ENCODE data around the gene NKD1.

DNA sequence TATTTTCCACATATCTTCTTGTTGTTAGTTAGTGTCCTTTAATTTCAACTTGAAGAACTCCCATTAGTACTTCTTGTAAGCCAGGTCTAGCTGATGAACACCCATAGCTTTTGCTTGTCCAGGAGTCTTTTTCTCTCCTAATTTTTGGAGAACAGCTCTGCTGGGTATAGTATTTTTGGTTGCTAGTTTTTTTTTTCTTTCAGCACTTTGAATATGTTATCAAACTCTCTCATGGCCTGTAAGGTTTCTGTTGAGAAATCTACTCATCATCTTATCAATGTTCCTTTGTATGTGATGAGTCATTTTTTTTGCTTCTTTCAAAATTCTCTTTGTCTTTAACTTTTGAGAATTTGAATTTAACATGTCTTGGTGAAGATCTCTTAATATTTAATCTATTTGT is 31.8 kb upstream of the NKD1 start:
- TF ChIP-seq, protein P1, sequence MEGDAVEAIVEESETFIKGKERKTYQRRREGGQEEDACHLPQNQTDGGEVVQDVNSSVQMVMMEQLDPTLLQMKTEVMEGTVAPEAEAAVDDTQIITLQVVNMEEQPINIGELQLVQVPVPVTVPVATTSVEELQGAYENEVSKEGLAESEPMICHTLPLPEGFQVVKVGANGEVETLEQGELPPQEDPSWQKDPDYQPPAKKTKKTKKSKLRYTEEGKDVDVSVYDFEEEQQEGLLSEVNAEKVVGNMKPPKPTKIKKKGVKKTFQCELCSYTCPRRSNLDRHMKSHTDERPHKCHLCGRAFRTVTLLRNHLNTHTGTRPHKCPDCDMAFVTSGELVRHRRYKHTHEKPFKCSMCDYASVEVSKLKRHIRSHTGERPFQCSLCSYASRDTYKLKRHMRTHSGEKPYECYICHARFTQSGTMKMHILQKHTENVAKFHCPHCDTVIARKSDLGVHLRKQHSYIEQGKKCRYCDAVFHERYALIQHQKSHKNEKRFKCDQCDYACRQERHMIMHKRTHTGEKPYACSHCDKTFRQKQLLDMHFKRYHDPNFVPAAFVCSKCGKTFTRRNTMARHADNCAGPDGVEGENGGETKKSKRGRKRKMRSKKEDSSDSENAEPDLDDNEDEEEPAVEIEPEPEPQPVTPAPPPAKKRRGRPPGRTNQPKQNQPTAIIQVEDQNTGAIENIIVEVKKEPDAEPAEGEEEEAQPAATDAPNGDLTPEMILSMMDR (IDR thresholded peaks at IDR 0.05): no peak
- TF ChIP-seq POLR2A (IDR thresholded peaks at IDR 0.05): no peak

Data from uterus (tissue), 2 donors.